ENCODE results near the gene BAIAP2.
"Not testable (repeated sequence)": the region's sequence is repeated elsewhere in the genome, so short reads cannot be mapped to it uniquely, and the experiment has no call there.

The BAIAP2 gene

GRCh38 chr17:81025065-81025740, 9.7 kb upstream of the BAIAP2 start:
- no peak for DNase-seq (ENCODE audit: low spot score)

GRCh38 chr17:81025741-81026129, 9.2 kb upstream of the BAIAP2 start:
- no peak for DNase-seq (ENCODE audit: low spot score)

GRCh38 chr17:81026266-81027036, 8.5 kb upstream of the BAIAP2 start:
- DNase-seq (ENCODE audit: low spot score): no peak

- no peak for DNase-seq (ENCODE audit: low spot score)
Measured at GRCh38 chr17:81027038-81027437, 7.9 kb upstream of the BAIAP2 start.

- no peak for DNase-seq (ENCODE audit: low spot score)
Measured at GRCh38 chr17:81027591-81028505, 7.1 kb upstream of the BAIAP2 start.

- no peak for DNase-seq (ENCODE audit: low spot score)
Measured at GRCh38 chr17:81028506-81028858, 6.5 kb upstream of the BAIAP2 start.

GRCh38 chr17:81029859-81030258, 5.1 kb upstream of the BAIAP2 start:
- DNase-seq (ENCODE audit: low spot score): no peak

GRCh38 chr17:81030312-81030711, 4.6 kb upstream of the BAIAP2 start:
- DNase-seq (ENCODE audit: low spot score): not testable (repeated sequence)

GRCh38 chr17:81030741-81031565, 4.0 kb upstream of the BAIAP2 start:
- no peak for DNase-seq (ENCODE audit: low spot score)

- DNase-seq (ENCODE audit: low spot score): no peak
Measured at GRCh38 chr17:81031566-81032550, 3.1 kb upstream of the BAIAP2 start.

- DNase-seq (ENCODE audit: low spot score): no peak
Measured at GRCh38 chr17:81032641-81033480, 2.1 kb upstream of the BAIAP2 start.

GRCh38 chr17:81033535-81034167, 1.3 kb upstream of the BAIAP2 start:
- no peak for DNase-seq (ENCODE audit: low spot score)

- no peak for DNase-seq (ENCODE audit: low spot score)
Measured at GRCh38 chr17:81034168-81034777, 678 bp upstream of the BAIAP2 start.

- DNase-seq (ENCODE audit: low spot score): peak; percentile 48
Measured at GRCh38 chr17:81035521-81036196, 708 bp downstream of the BAIAP2 start.

- no peak for DNase-seq (ENCODE audit: low spot score)
Measured at GRCh38 chr17:81036197-81036941, 1.4 kb downstream of the BAIAP2 start.

- no peak for DNase-seq (ENCODE audit: low spot score)
Measured at GRCh38 chr17:81037026-81037797, 2.3 kb downstream of the BAIAP2 start.
